Panc1 (cell line): Measurements from ENCODE around the gene LRP2. TPM values are rescaled to one million over a fixed set of nuclear protein-coding genes. Genes with fewer than 3 reads are reported as not detected.

ENCODE experiments used
- ATAC-seq: fragments of 200-7000 bp; cut with Tn5 transposase; 2 replicates; pipeline ENCODE4 v1.9.1; 2020; ENCODE audit warnings: mild to moderate bottlenecking, moderate library complexity
- BruUV-seq: library from RNA; stranded (reverse); fragments of 400-500 nt; replicated peaks from 2 replicates; lab custom pipeline; 2021; lab: Mats Ljungman, UMichigan
- CTCF ChIA-PET: fragments of 300-600 bp; sonication (Branson Sonifier 250); formaldehyde crosslinking; loops from one replicate; lab custom pipeline; 2022; ENCODE audit warnings: antibody characterized with exemption; lab: Charles Lee
- POLR2A ChIA-PET: fragments of 300-600 bp; sonication (Branson Sonifier 250); formaldehyde crosslinking; loops from one replicate; lab custom pipeline; 2022; ENCODE audit warnings: antibody characterized with exemption; lab: Charles Lee
- DNase-seq: peaks from one replicate; pipeline ENCODE4 v3.0.0-alpha.2; 2010; ENCODE audit warnings: low read depth, low spot score
- H3K27ac ChIP-seq: 2 replicates; pipeline ENCODE4 v1.5.1; 2011; ENCODE audit warnings: mild to moderate bottlenecking, low read length, inconsistent platforms
- H3K27me3 ChIP-seq: fragments of 200-500 bp; sonication (Bioruptor generic); 2 replicates; pipeline ENCODE4 v1.6.0; 2014; ENCODE audit warnings: low read length, inconsistent platforms; ENCODE audit not compliant: control insufficient read depth, insufficient read depth
- H3K36me3 ChIP-seq: fragments of 200-500 bp; sonication (Bioruptor generic); 2 replicates; pipeline ENCODE4 v1.5.1; 2014; ENCODE audit warnings: inconsistent platforms, mild to moderate bottlenecking, low read length, moderate library complexity; ENCODE audit not compliant: control insufficient read depth, insufficient read depth
- H3K4me1 ChIP-seq: 2 replicates; pipeline ENCODE4 v1.5.1; 2011; ENCODE audit warnings: inconsistent platforms, mild to moderate bottlenecking, low read length, moderate library complexity; ENCODE audit not compliant: control insufficient read depth, insufficient read depth
- H3K4me3 ChIP-seq, 2 experiments: 2 replicates each; pipeline ENCODE4 v1.5.1; 2011 to 2012; ENCODE audit warnings: low read depth in 2 of 2, low read length in 2 of 2, mild to moderate bottlenecking in 2 of 2, inconsistent platforms in 1 of 2, moderate library complexity in 1 of 2
- H3K9me3 ChIP-seq: fragments of 200-500 bp; sonication (Bioruptor generic); 2 replicates; pipeline ENCODE4 v1.5.1; 2014; ENCODE audit warnings: low read depth, mild to moderate bottlenecking, inconsistent platforms, low read length, moderate library complexity; ENCODE audit not compliant: control insufficient read depth, insufficient read depth
- CTCF ChIP-seq: fragments of 450-650 bp; IDR thresholded peaks from 2 replicates; pipeline ENCODE4 v1.5.1; 2017; ENCODE audit warnings: mild to moderate bottlenecking
- POLR2AphosphoS5 ChIP-seq: IDR thresholded peaks from 2 replicates; pipeline ENCODE4 v1.6.1; 2012; ENCODE audit warnings: mild to moderate bottlenecking, low read depth, low read length, moderate library complexity
- REST ChIP-seq, 2 experiments: IDR thresholded peaks; 2 replicates each; pipeline ENCODE4 v1.6.1; 2011 to 2012; ENCODE audit warnings: low read depth in 2 of 2, control low read depth in 1 of 2, low read length in 1 of 2, mild to moderate bottlenecking in 1 of 2, moderate library complexity in 1 of 2; ENCODE audit not compliant: insufficient read depth in 1 of 2
- SIN3A ChIP-seq: IDR thresholded peaks from 2 replicates; pipeline ENCODE4 v1.6.1; 2012; ENCODE audit warnings: low read depth, mild to moderate bottlenecking, low read length, moderate library complexity, borderline replicate concordance; ENCODE audit not compliant: insufficient read depth
- TCF7L2 ChIP-seq: IDR thresholded peaks from 2 replicates; pipeline ENCODE4 v1.6.1; 2011; ENCODE audit warnings: mild to moderate bottlenecking, low read depth, low read length, inconsistent platforms
- in situ Hi-C: cut with HindIII; loops from 2 replicates; pipeline ENCODE4 v1.10.0; 2016; ENCODE audit warnings: low sequenced_read_pairs, low pct_unique_long_range_greater_than_20kb
- intact Hi-C: fragments of 100-400 bp; cut with micrococcal nuclease; formaldehyde crosslinking; loops from one replicate; pipeline ENCODE4 v1.10.0; 2022; ENCODE audit not compliant: unreplicated experiment
- total RNA-seq: library from RNA; stranded (reverse); gene quantifications from one replicate; pipeline ENCODE4 v1.2.1, GENCODE V29; 2021; ENCODE audit not compliant: unreplicated experiment

LRP2 gene
- total RNA-seq, 1 experiment from 2014 or later, result 0.10 TPM

GRCh38 chr2:169229590-169229989 is 132.7 kb downstream of the LRP2 start:
- ATAC-seq (no peak), DNase-seq (no peak)
- H3K4me1 ChIP-seq, result no peaks in the 10 kb centered on the region
- BruUV-seq, result no TSS peak
- ChIA-PET POLR2A (no interaction called here), CTCF (no interaction called here)
- in situ Hi-C loops (no loop called here), intact Hi-C loops (loop anchor here (10.0 kb wide), 1 partner anchor 165 kb away; no protein-coding TSS in a partner anchor)
- TF ChIP-seq REST (IDR thresholded peaks at IDR 0.05; ENCODE audit: insufficient read depth in 1 of 2, low read depth in 2 of 2, low read length in 1 of 2) (no peak), TCF7L2 (no peak), POLR2AphosphoS5 (no peak), SIN3A (no peak), CTCF (no peak)
- peaks cover 11% of the 10 kb centered on the region for H3K27me3 ChIP-seq
- no peaks in the 10 kb centered on the region; the same call in 1 of the 2 replicates for H3K36me3 ChIP-seq
- H3K4me3 ChIP-seq, result no peak overlapping the region
- no peaks in the 10 kb centered on the region for H3K9me3 ChIP-seq
- no peak overlapping the region for H3K27ac ChIP-seq

GRCh38 chr2:169225906-169226305 is 136.4 kb downstream of the LRP2 start:
- BruUV-seq, result no TSS peak
- Histone ChIP-seq H3K27me3 (peaks cover 16% of the 10 kb centered on the region), H3K36me3 (no peaks in the 10 kb centered on the region; the same call in 1 of the 2 replicates), H3K4me3 (no peak overlapping the region), H3K4me1 (no peaks in the 10 kb centered on the region), H3K9me3 (no peaks in the 10 kb centered on the region), H3K27ac (no peak overlapping the region)
- intact Hi-C loops, result loop anchor here (10.0 kb wide), 1 partner anchor 169 kb away; no protein-coding TSS in a partner anchor
- in situ Hi-C loops, result no loop called here
- no peak for ATAC-seq
- TF ChIP-seq CTCF, result no peak
- TF ChIP-seq TCF7L2, result no peak
- TF ChIP-seq SIN3A, result no peak
- TF ChIP-seq POLR2AphosphoS5, result no peak
- TF ChIP-seq REST (IDR thresholded peaks at IDR 0.05; ENCODE audit: insufficient read depth in 1 of 2, low read depth in 2 of 2, low read length in 1 of 2), result no peak
- DNase-seq, result no peak
- POLR2A ChIA-PET, result no interaction called here
- CTCF ChIA-PET, result no interaction called here
